ENCODE data around the gene PYURF.

GRCh38 chr4:88570001-88570400 lies 46.4 kb upstream of the PYURF start:
- no peak for TF ChIP-seq EZH2 (IDR thresholded peaks at IDR 0.05; ENCODE audit: borderline replicate concordance, low read depth, low read length, poor library complexity, severe bottlenecking)
- no peak for TF ChIP-seq CTCF (conservative IDR thresholded peaks at IDR 0.05; ENCODE audit: low read depth, low read length)

All from A673 (cell line).